K562 (cell line): ENCODE measurements around the gene GLRX3. TPM values are rescaled to one million over a fixed set of nuclear protein-coding genes. Genes with fewer than 3 reads are reported as not detected.

ENCODE experiments used
- ATAC-seq: fragments of 200-7000 bp; cut with Tn5 transposase; 3 replicates; pipeline ENCODE4 v1.9.1; 2020; ENCODE audit warnings: moderate library complexity
- BruUV-seq: library from RNA; stranded (reverse); fragments of 400-500 nt; replicated peaks from 2 replicates; lab custom pipeline; 2021; lab: Mats Ljungman, UMichigan
- CTCF ChIA-PET: fragments of 300-600 bp; formaldehyde crosslinking; extraction: SDS; loops from one replicate; lab custom pipeline; 2021; ENCODE audit warnings: low intra/inter-chr PET ratio; lab: Yijun Ruan, JAX
- POLR2A ChIA-PET: fragments of 300-600, 350-650 bp; sonication (Branson Sonifier 250); formaldehyde crosslinking; extraction: SDS; loops from one replicate; lab custom pipeline; 2021; ENCODE audit warnings: antibody characterized with exemption, inconsistent platforms; lab: Yijun Ruan, JAX
- DNase-seq, 4 experiments: peaks; one replicate each; pipeline versions ENCODE4 v3.0.0 to v3.0.0-alpha.2; 2011 to 2018; ENCODE audit warnings: low spot score in 3 of 4, mixed read lengths in 3 of 4; ENCODE audit errors: extremely low read depth in 1 of 4
- FAIRE-seq: peaks from 2 replicates; lab custom pipeline; 2011; peaks lifted over from hg19 to GRCh38; lab: Jason Lieb, UNC
- H2AFZ ChIP-seq: 2 replicates; pipeline ENCODE4 v1.6.0; 2011; ENCODE audit warnings: low read depth, low read length, control low read depth, inconsistent platforms
- H3K27ac ChIP-seq: fragments of 200-600 bp; 3 replicates; pipeline ENCODE4 v1.8.0; 2011; ENCODE audit warnings: low read depth, mild to moderate bottlenecking, control low read depth, inconsistent platforms, low read length, moderate library complexity, mixed read lengths; ENCODE audit errors: extremely low read depth
- H3K27me3 ChIP-seq, 2 experiments: fragments of 300-600 bp in 1 of 2; 2 replicates in 1 of 2; 3 replicates in 1 of 2; pipeline versions ENCODE4 v1.6.0 to v1.8.0; 2011; ENCODE audit warnings: inconsistent platforms in 2 of 2, low read length in 2 of 2, mild to moderate bottlenecking in 1 of 2, mixed read lengths in 1 of 2, moderate library complexity in 1 of 2; ENCODE audit not compliant: control insufficient read depth in 2 of 2, insufficient read depth in 2 of 2
- H3K36me3 ChIP-seq: fragments of 300-600 bp; 3 replicates; pipeline ENCODE4 v1.8.0; 2011; ENCODE audit warnings: mild to moderate bottlenecking, low read length, inconsistent platforms; ENCODE audit not compliant: control insufficient read depth, insufficient read depth
- H3K4me1 ChIP-seq, 2 experiments: fragments of 200-600 bp in 1 of 2; replicated peaks in 1 of 2; 2 replicates in 1 of 2; 3 replicates in 1 of 2; pipeline versions ENCODE4 v1.5.1 to v1.8.0; 2011; ENCODE audit warnings: inconsistent platforms in 2 of 2, low read length in 2 of 2, mild to moderate bottlenecking in 1 of 2, mixed read lengths in 1 of 2, moderate library complexity in 1 of 2; ENCODE audit not compliant: control insufficient read depth in 2 of 2, insufficient read depth in 2 of 2
- H3K4me2 ChIP-seq: 2 replicates; pipeline ENCODE4 v1.6.1; 2011; ENCODE audit warnings: low read length, control low read depth, inconsistent platforms, mixed read lengths; ENCODE audit not compliant: insufficient read depth
- H3K4me3 ChIP-seq: fragments of 200-600 bp; sonication (generic), shearing (Covaris generic); 2 replicates; pipeline ENCODE4 v1.5.1; 2016; ENCODE audit warnings: control low read depth, inconsistent platforms
- H3K79me2 ChIP-seq: fragments of 200-600 bp; 3 replicates; pipeline ENCODE4 v1.8.0; 2011; ENCODE audit warnings: low read length, inconsistent platforms; ENCODE audit not compliant: control insufficient read depth, insufficient read depth
- H3K9ac ChIP-seq, 2 experiments: 2 replicates each; pipeline versions ENCODE4 v1.6.0 to v1.6.1; 2011; ENCODE audit warnings: low read depth in 2 of 2, low read length in 2 of 2, control low read depth in 1 of 2, inconsistent platforms in 1 of 2, mild to moderate bottlenecking in 1 of 2, mixed read lengths in 1 of 2; ENCODE audit not compliant: insufficient read depth in 1 of 2
- H3K9me1 ChIP-seq: one replicate; pipeline ENCODE4 v1.6.0; 2011; ENCODE audit warnings: inconsistent platforms, mild to moderate bottlenecking, low read length, moderate library complexity; ENCODE audit not compliant: control insufficient read depth, insufficient read depth
- H3K9me3 ChIP-seq: replicated peaks from 2 replicates; pipeline ENCODE4 v1.5.1; 2011; ENCODE audit warnings: low read depth, low read length, inconsistent platforms; ENCODE audit not compliant: control insufficient read depth, insufficient read depth
- H4K20me1 ChIP-seq: replicated peaks from 2 replicates; pipeline ENCODE4 v1.6.1; 2011; ENCODE audit warnings: low read length, inconsistent platforms, mixed read lengths; ENCODE audit not compliant: control insufficient read depth, insufficient read depth
- ATF7 ChIP-seq: fragments of 450-650 bp; IDR thresholded peaks from 2 replicates; pipeline ENCODE4 v1.7.1; 2014; ENCODE audit warnings: mild to moderate bottlenecking, moderate library complexity
- BHLHE40 ChIP-seq: IDR thresholded peaks from 2 replicates; pipeline ENCODE4 v1.6.1; 2011; ENCODE audit warnings: low read length, improper control_type of control experiment
- CLOCK ChIP-seq: fragments of 250-450 bp; sonication (Bioruptor Pico); IDR thresholded peaks from 2 replicates; pipeline ENCODE4 v1.4.0; 2020; ENCODE audit warnings: mild to moderate bottlenecking, moderate library complexity, borderline replicate concordance
- CREB1 ChIP-seq, 2 experiments: sonication (generic) in 1 of 2; formaldehyde crosslinking in 1 of 2; IDR thresholded peaks; 2 replicates each; pipeline versions ENCODE4 v1.6.1 to v1.8.0; 2012 to 2022; ENCODE audit warnings: inconsistent platforms in 1 of 2, mild to moderate bottlenecking in 1 of 2, missing genetic modification reagents in 1 of 2, moderate library complexity in 1 of 2
- FOXA1 ChIP-seq: fragments of 450-650 bp; IDR thresholded peaks from 2 replicates; pipeline ENCODE4 v1.6.1; 2016; ENCODE audit warnings: mild to moderate bottlenecking, borderline replicate concordance
- POLR2G ChIP-seq: fragments of 200-400 bp; formaldehyde crosslinking; IDR thresholded peaks from 2 replicates; pipeline ENCODE4 v1.6.1; 2017; ENCODE audit warnings: low read depth, mild to moderate bottlenecking, antibody characterized with exemption, low read length, moderate library complexity
- ZNF121 ChIP-seq: sonication (generic); formaldehyde crosslinking; conservative IDR thresholded peaks from 2 replicates; pipeline ENCODE4 v1.8.0; 2022; ENCODE audit warnings: missing genetic modification reagents
- WGBS: fragments of 100-300 bp; shearing (Covaris generic); methylation state at CpG from one replicate; pipeline ENCODE4 v1.1.6; 2016; ENCODE audit warnings: low coverage, mixed read lengths; ENCODE audit not compliant: insufficient coverage; ENCODE audit errors: missing lambda C conversion rate; 5-methylcytosine and 5-hydroxymethylcytosine counted together
- in situ Hi-C: fragments of 300-500 bp; cut with MboI; formaldehyde crosslinking; loops from 4 replicates; pipeline ENCODE4 v1.15.0; 2018; ENCODE audit warnings: inconsistent platforms, mixed read lengths
- intact Hi-C: fragments of 100-400 bp; cut with micrococcal nuclease; formaldehyde crosslinking; loops from 2 replicates; pipeline ENCODE4 v1.14.2; 2022
- polyA plus RNA-seq, 8 experiments: library from polyadenylated mRNA; depleted of rRNA in 4 of 8; stranded (reverse) in 5 of 8; unstranded in 3 of 8; fragments of >200 nt; fragmentation: Nextera tagmentation in 2 of 8; fragmentation: Illumina TruSeq in 1 of 8; extraction: Ambion mirVana in 2 of 8; extraction: Trizol in 1 of 8; gene quantifications; 2 replicates each; pipeline versions ENCODE4 v1.2.1 to v1.2.3, GENCODE V29; 2011 to 2014; ENCODE audit warnings: inconsistent platforms in 1 of 8, missing spikeins in 1 of 8
- total RNA-seq, 7 experiments: library from RNA; depleted of rRNA in 6 of 7; stranded (reverse); fragments of >200 nt in 6 of 7; fragmentation: Illumina TruSeq in 2 of 7; extraction: Trizol in 2 of 7; gene quantifications; 2 replicates each; pipeline versions ENCODE4 v1.2.1 to v1.2.3, GENCODE V29; 2011 to 2021; ENCODE audit warnings: low replicate concordance in 1 of 7

Gene GLRX3
- total and polyA plus RNA-seq, 9 of the 15 experiments (the other 6 are each of a cell fraction or from before 2014, with no cell fraction given) = 115 to 190 (median 169) TPM

GRCh38 chr10:130192276-130192848, 56.2 kb downstream of the GLRX3 start:
- POLR2A ChIA-PET = no interaction called here
- Histone ChIP-seq H3K9me1 (no peaks in the 10 kb centered on the region), H3K36me3 (peaks cover 8% of the 10 kb centered on the region; the same call in 1 of the 3 replicates), H3K79me2 (no peaks in the 10 kb centered on the region), H3K9ac (peak overlapping the region in 1 of 2 experiments; percentile 26; a peak in 2 of 4 replicates), H2AFZ (no peak overlapping the region), H3K4me3 (no peak overlapping the region), H4K20me1 (no peaks in the 10 kb centered on the region), H3K4me2 (no peak overlapping the region), H3K4me1 (peaks cover 0 to 22% of the 10 kb centered on the region in 2 experiments; a peak in 2 of 5 replicates), H3K27ac (no peak overlapping the region)
- CTCF ChIA-PET = no interaction called here
- ATAC-seq (no peak), DNase-seq (no peak)
- WGBS = 94% methylated on average over 8 of the region's 10 CpGs
- BruUV-seq = no TSS peak
- in situ Hi-C loops = no loop called here
- TF ChIP-seq POLR2G (0 out of 2 replicates have a peak, but pooled peaks have one; percentile 17), CREB1 (IDR thresholded peaks at IDR 0.05) (no peak), CREB1 (CRISPR knock-in tag; IDR thresholded peaks at IDR 0.05) (no peak), ATF7 (no peak), ZNF121 (CRISPR knock-in tag) (no peak), BHLHE40 (no peak), CLOCK (CRISPR knock-in tag) (no peak), FOXA1 (no peak)
- TF ChIP-seq, all 486 proteins: peak for 1
- H3K27me3 ChIP-seq = no peaks in the 10 kb centered on the region
- FAIRE-seq = no peak
- H3K9me3 ChIP-seq = no peaks in the 10 kb centered on the region
- intact Hi-C loops = no loop called here
